GM13977 (cell line): Measurements from ENCODE around the gene TGFA.

Experiments used
- DNase-seq: peaks from one replicate; pipeline ENCODE4 v3.0.0; 2012; ENCODE audit warnings: low spot score
- in situ Hi-C: fragments of 300-500 bp; cut with MboI; formaldehyde crosslinking; loops from one replicate; pipeline ENCODE4 v1.12.0; 2022; ENCODE audit warnings: low sequenced_read_pairs, low pct_unique_long_range_greater_than_20kb, mixed read lengths, inconsistent platforms; ENCODE audit not compliant: unreplicated experiment
- TF ChIP-seq, protein P1 (sequence below): IDR thresholded peaks from 2 replicates; pipeline ENCODE4 v1.5.1; 2012; ENCODE audit warnings: mild to moderate bottlenecking, control low read depth; ENCODE audit not compliant: insufficient read depth; ENCODE audit errors: extremely low read depth, missing control alignments

TGFA gene

GRCh38 chr2:70461414-70461813 is 92.2 kb downstream of the TGFA start:
- DNase-seq = no peak

DNA sequence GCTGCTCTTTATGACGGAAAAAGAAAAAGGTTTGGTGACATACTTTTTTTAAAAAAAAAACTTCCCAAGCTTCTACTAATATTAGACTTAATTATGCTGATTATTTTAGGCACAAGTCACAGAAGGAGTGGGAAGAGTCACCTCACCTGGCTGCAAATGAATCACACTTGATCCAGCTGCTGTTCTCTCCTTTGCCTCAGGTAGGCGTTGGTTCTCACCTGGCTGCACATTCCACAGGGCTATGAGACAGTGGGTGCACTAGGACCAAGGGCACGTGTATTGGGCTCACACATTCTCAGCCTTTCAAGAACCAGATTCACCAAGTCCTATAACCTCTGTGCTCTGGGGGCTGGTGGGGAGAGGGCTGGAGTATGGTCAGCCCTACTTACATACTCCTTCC is 93.3 kb downstream of the TGFA start:
- DNase-seq = no peak
- in situ Hi-C loops = no loop called here
- TF ChIP-seq, protein P1, sequence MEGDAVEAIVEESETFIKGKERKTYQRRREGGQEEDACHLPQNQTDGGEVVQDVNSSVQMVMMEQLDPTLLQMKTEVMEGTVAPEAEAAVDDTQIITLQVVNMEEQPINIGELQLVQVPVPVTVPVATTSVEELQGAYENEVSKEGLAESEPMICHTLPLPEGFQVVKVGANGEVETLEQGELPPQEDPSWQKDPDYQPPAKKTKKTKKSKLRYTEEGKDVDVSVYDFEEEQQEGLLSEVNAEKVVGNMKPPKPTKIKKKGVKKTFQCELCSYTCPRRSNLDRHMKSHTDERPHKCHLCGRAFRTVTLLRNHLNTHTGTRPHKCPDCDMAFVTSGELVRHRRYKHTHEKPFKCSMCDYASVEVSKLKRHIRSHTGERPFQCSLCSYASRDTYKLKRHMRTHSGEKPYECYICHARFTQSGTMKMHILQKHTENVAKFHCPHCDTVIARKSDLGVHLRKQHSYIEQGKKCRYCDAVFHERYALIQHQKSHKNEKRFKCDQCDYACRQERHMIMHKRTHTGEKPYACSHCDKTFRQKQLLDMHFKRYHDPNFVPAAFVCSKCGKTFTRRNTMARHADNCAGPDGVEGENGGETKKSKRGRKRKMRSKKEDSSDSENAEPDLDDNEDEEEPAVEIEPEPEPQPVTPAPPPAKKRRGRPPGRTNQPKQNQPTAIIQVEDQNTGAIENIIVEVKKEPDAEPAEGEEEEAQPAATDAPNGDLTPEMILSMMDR = no peak

More at GRCh38 chr2:70461414-70461813, 92.2 kb downstream of the TGFA start:
- in situ Hi-C loops = no loop called here
- TF ChIP-seq, protein P1 = no peak

GRCh38 chr2:70458661-70459060 is 95.0 kb downstream of the TGFA start:
- in situ Hi-C loops = no loop called here
- no peak for DNase-seq
- TF ChIP-seq, protein P1 = no peak

DNA sequence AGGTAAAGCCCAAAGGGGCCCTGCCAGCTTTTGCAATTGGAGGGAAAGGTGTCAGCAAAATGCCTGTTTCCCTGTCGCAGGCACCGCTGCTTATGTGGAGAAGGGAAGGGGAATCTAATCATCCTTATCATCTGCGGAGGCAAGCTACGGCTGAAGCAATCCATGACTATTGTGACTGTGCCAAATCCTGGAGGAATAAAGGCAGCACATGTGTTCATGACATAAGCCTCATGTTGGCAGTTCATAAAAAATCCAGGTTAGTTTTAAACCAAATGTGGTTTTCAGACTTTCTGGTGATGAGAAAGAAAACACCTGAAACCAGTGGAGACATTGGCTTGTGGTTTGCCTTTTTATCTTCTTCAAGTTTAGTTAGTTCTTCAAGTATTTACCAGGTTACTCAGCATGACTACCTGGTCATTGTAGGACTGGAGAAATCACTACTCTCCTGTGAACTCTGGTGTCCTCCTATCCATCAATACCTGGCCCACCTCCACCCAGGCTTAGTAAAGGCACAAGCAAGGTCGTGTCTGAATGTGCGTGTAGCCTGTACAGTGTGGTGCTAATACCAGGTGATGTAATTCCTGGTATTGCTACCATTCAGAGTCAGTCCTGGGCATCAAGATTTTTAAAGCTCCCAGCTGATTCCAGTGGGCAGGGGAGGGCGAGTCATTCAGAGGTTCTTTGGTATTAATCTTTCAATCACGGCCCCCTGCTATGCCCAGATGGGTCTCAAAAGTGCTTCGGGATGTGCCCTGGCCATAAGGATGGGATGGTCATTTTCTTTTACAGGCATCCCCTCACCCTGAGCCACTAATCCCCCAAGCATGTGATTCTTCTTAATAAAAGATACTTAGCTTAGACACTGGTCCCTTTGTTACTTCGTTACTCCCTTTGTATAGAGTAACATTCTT is 96.8 kb downstream of the TGFA start:
- in situ Hi-C loops = no loop called here
- no peak for DNase-seq
- TF ChIP-seq, protein P1 = no peak

GRCh38 chr2:70454936-70455544 is 98.6 kb downstream of the TGFA start:
- DNase-seq = no peak
- in situ Hi-C loops = no loop called here
- TF ChIP-seq, protein P1 = no peak

GRCh38 chr2:70450641-70451250 is 102.9 kb downstream of the TGFA start:
- TF ChIP-seq, protein P1 = no peak
- no peak for DNase-seq
- in situ Hi-C loops = no loop called here
